ENCODE measurements around the gene AFF2.

Gene AFF2

GRCh38 chrX:149006235-149006634, 505.8 kb downstream of the AFF2 start:
- in situ Hi-C loops (cut with HindIII; ENCODE audit: low pct_ligation_motif_present, low pct_unique_long_range_greater_than_20kb, low sequenced_read_pairs), result no loop called here
- DNase-seq, result no peak

GRCh38 chrX:149007423-149007822, 507.0 kb downstream of the AFF2 start:
- in situ Hi-C loops (cut with HindIII; ENCODE audit: low pct_ligation_motif_present, low pct_unique_long_range_greater_than_20kb, low sequenced_read_pairs), result no loop called here
- no peak for DNase-seq

GRCh38 chrX:149010013-149010852, 509.8 kb downstream of the AFF2 start:
- in situ Hi-C loops (cut with HindIII; ENCODE audit: low pct_ligation_motif_present, low pct_unique_long_range_greater_than_20kb, low sequenced_read_pairs), result no loop called here
- no peak for DNase-seq

- no peak for DNase-seq
- in situ Hi-C loops (cut with HindIII; ENCODE audit: low pct_ligation_motif_present, low pct_unique_long_range_greater_than_20kb, low sequenced_read_pairs), result no loop called here
Observed at GRCh38 chrX:149010853-149011224, 510.4 kb downstream of the AFF2 start.

- in situ Hi-C loops (cut with HindIII; ENCODE audit: low pct_ligation_motif_present, low pct_unique_long_range_greater_than_20kb, low sequenced_read_pairs), result no loop called here
- DNase-seq, result no peak
Observed at GRCh38 chrX:149013081-149013480, 512.7 kb downstream of the AFF2 start.

GRCh38 chrX:149021159-149021558, 520.7 kb downstream of the AFF2 start:
- in situ Hi-C loops (cut with HindIII; ENCODE audit: low pct_ligation_motif_present, low pct_unique_long_range_greater_than_20kb, low sequenced_read_pairs), result no loop called here

GRCh38 chrX:149022485-149022884, 522.1 kb downstream of the AFF2 start:
- no peak for DNase-seq
- in situ Hi-C loops (cut with HindIII; ENCODE audit: low pct_ligation_motif_present, low pct_unique_long_range_greater_than_20kb, low sequenced_read_pairs), result no loop called here

More at GRCh38 chrX:149021159-149021558, 520.7 kb downstream of the AFF2 start:
- DNase-seq, result no peak

GRCh38 chrX:149032449-149032848, 532.0 kb downstream of the AFF2 start:
- no peak for DNase-seq
- in situ Hi-C loops (cut with HindIII; ENCODE audit: low pct_ligation_motif_present, low pct_unique_long_range_greater_than_20kb, low sequenced_read_pairs), result no loop called here

- in situ Hi-C loops (cut with HindIII; ENCODE audit: low pct_ligation_motif_present, low pct_unique_long_range_greater_than_20kb, low sequenced_read_pairs), result no loop called here
- no peak for DNase-seq
Observed at GRCh38 chrX:149036086-149036485, 535.7 kb downstream of the AFF2 start.

GRCh38 chrX:149037281-149037870, 537.0 kb downstream of the AFF2 start:
- in situ Hi-C loops (cut with HindIII; ENCODE audit: low pct_ligation_motif_present, low pct_unique_long_range_greater_than_20kb, low sequenced_read_pairs), result no loop called here
- no peak for DNase-seq

- in situ Hi-C loops (cut with HindIII; ENCODE audit: low pct_ligation_motif_present, low pct_unique_long_range_greater_than_20kb, low sequenced_read_pairs), result no loop called here
- DNase-seq, result no peak
Observed at GRCh38 chrX:149039057-149039456, 538.6 kb downstream of the AFF2 start.

- in situ Hi-C loops (cut with HindIII; ENCODE audit: low pct_ligation_motif_present, low pct_unique_long_range_greater_than_20kb, low sequenced_read_pairs), result no loop called here
- no peak for DNase-seq
Observed at GRCh38 chrX:149040873-149041535, 540.6 kb downstream of the AFF2 start.

- in situ Hi-C loops (cut with HindIII; ENCODE audit: low pct_ligation_motif_present, low pct_unique_long_range_greater_than_20kb, low sequenced_read_pairs), result no loop called here
- no peak for DNase-seq
Observed at GRCh38 chrX:149043401-149043800, 543.0 kb downstream of the AFF2 start.

- DNase-seq, result no peak
- in situ Hi-C loops (cut with HindIII; ENCODE audit: low pct_ligation_motif_present, low pct_unique_long_range_greater_than_20kb, low sequenced_read_pairs), result no loop called here
Observed at GRCh38 chrX:149044471-149044870, 544.1 kb downstream of the AFF2 start.

- in situ Hi-C loops (cut with HindIII; ENCODE audit: low pct_ligation_motif_present, low pct_unique_long_range_greater_than_20kb, low sequenced_read_pairs), result no loop called here
- no peak for DNase-seq
Observed at GRCh38 chrX:149045645-149046210, 545.3 kb downstream of the AFF2 start.
